Measurements from ENCODE around the gene STRIP1. TPM values are rescaled to one million over a fixed set of nuclear protein-coding genes. Genes with fewer than 3 reads are reported as not detected.
"Not testable (repeated sequence)": the region's sequence is repeated elsewhere in the genome, so short reads cannot be mapped to it uniquely, and the experiment has no call there.

The STRIP1 gene
- total RNA-seq, 1 donor from 2014 or later = 20.8 TPM

- peak; percentile 90 for ATAC-seq
These were observed 22.8 kb upstream of the STRIP1 start for GRCh38 chr1:110011527-110012041.

- ATAC-seq = peak; percentile 27
These were observed 22.2 kb upstream of the STRIP1 start for GRCh38 chr1:110012100-110012780.

GRCh38 chr1:110017792-110018191 lies 16.6 kb upstream of the STRIP1 start:
- no peak for ATAC-seq

GRCh38 chr1:110018396-110018795 lies 16.0 kb upstream of the STRIP1 start:
- ATAC-seq = no peak

GRCh38 chr1:110019770-110020169 lies 14.7 kb upstream of the STRIP1 start:
- no peak for ATAC-seq

GRCh38 chr1:110021285-110021684 lies 13.1 kb upstream of the STRIP1 start:
- ATAC-seq = no peak

- no peak for ATAC-seq
These were observed 9.8 kb upstream of the STRIP1 start for GRCh38 chr1:110024613-110025012.

GRCh38 chr1:110030687-110031086 lies 3.7 kb upstream of the STRIP1 start:
- ATAC-seq = not testable (repeated sequence)

- no peak for ATAC-seq
These were observed 2.1 kb upstream of the STRIP1 start for GRCh38 chr1:110032327-110032726.

GRCh38 chr1:110033421-110033820 lies 1.0 kb upstream of the STRIP1 start:
- ATAC-seq = no peak

- ATAC-seq = no peak
These were observed 379 bp upstream of the STRIP1 start for GRCh38 chr1:110034040-110034450.

- peak; percentile 8 for ATAC-seq
These were observed 870 bp downstream of the STRIP1 start for GRCh38 chr1:110035236-110035752.

GRCh38 chr1:110038271-110038670 lies 3.8 kb downstream of the STRIP1 start:
- no peak for ATAC-seq

- no peak for ATAC-seq
These were observed 5.2 kb downstream of the STRIP1 start for GRCh38 chr1:110039641-110040040.

GRCh38 chr1:110040548-110040947 lies 6.1 kb downstream of the STRIP1 start:
- ATAC-seq = peak; percentile 96

- ATAC-seq = no peak
These were observed 8.6 kb downstream of the STRIP1 start for GRCh38 chr1:110043016-110043415.

GRCh38 chr1:110047463-110047862 lies 13.0 kb downstream of the STRIP1 start:
- no peak for ATAC-seq

- no peak for ATAC-seq
These were observed 13.8 kb downstream of the STRIP1 start for GRCh38 chr1:110048240-110048639.

GRCh38 chr1:110048923-110049601 lies 14.6 kb downstream of the STRIP1 start:
- no peak for ATAC-seq

GRCh38 chr1:110049801-110050601 lies 15.6 kb downstream of the STRIP1 start:
- no peak for ATAC-seq

- no peak for ATAC-seq
These were observed 16.3 kb downstream of the STRIP1 start for GRCh38 chr1:110050602-110051261.

- ATAC-seq = no peak
These were observed 16.8 kb downstream of the STRIP1 start for GRCh38 chr1:110051262-110051648.
